SK-N-SH (cell line): ENCODE data around the gene B4GALT3. TPM values are rescaled to one million over a fixed set of nuclear protein-coding genes. Genes with fewer than 3 reads are reported as not detected.

Experiments
- CTCF ChIA-PET: fragments of 300-600, 350-600 bp; formaldehyde crosslinking; extraction: SDS; loops from one replicate; lab custom pipeline; 2021; lab: Yijun Ruan, JAX
- POLR2A ChIA-PET: fragments of 350-600 bp; sonication (Branson Sonifier 250); formaldehyde crosslinking; extraction: SDS; loops from one replicate; lab custom pipeline; 2020; ENCODE audit warnings: antibody characterized with exemption, inconsistent platforms; lab: Yijun Ruan, JAX
- DNase-seq: peaks from one replicate; pipeline ENCODE4 v3.0.0; 2012
- H2AFZ ChIP-seq: fragments of 200-600 bp; sonication (generic); 2 replicates; pipeline ENCODE4 v1.8.1; 2016; ENCODE audit warnings: antibody characterized with exemption, mild to moderate bottlenecking, low read depth
- H3F3A ChIP-seq: fragments of 200-600 bp; sonication (generic); replicated peaks from 2 replicates; pipeline ENCODE3; 2016; ENCODE audit warnings: antibody characterized with exemption, mild to moderate bottlenecking; ENCODE audit not compliant: insufficient read depth
- H3K27ac ChIP-seq, 2 experiments: fragments of 200-500 bp in 1 of 2; fragments of 200-600 bp in 1 of 2; sonication (Bioruptor generic) in 1 of 2; sonication (generic), shearing (Covaris generic) in 1 of 2; 2 replicates each; pipeline versions ENCODE4 v1.5.1 to v1.6.1; 2014 to 2016; ENCODE audit warnings: low read depth in 2 of 2, inconsistent platforms in 1 of 2, low read length in 1 of 2, mild to moderate bottlenecking in 1 of 2, mixed read lengths in 1 of 2
- H3K27me3 ChIP-seq: fragments of 200-600 bp; sonication (generic), shearing (Covaris generic); 2 replicates; pipeline ENCODE4 v1.6.1; 2016; ENCODE audit warnings: mixed run types; ENCODE audit not compliant: insufficient read depth
- H3K36me3 ChIP-seq, 2 experiments: fragments of 200-500 bp in 1 of 2; fragments of 200-600 bp in 1 of 2; sonication (Bioruptor generic) in 1 of 2; sonication (generic) in 1 of 2; replicated peaks in 1 of 2; 2 replicates each; pipeline versions ENCODE3 to v1.5.1; 2014 to 2016; ENCODE audit warnings: low read length in 1 of 2, mild to moderate bottlenecking in 1 of 2; ENCODE audit not compliant: insufficient read depth in 2 of 2, control insufficient read depth in 1 of 2
- H3K4me1 ChIP-seq, 2 experiments: fragments of 200-500 bp in 1 of 2; fragments of 200-600 bp in 1 of 2; sonication (Bioruptor generic) in 1 of 2; sonication (generic), shearing (Covaris generic) in 1 of 2; 2 replicates each; pipeline versions ENCODE4 v1.5.1 to v1.6.1; 2014 to 2016; ENCODE audit warnings: low read depth in 1 of 2, low read length in 1 of 2, mixed run types in 1 of 2; ENCODE audit not compliant: insufficient read depth in 2 of 2, control insufficient read depth in 1 of 2
- H3K4me2 ChIP-seq: fragments of 200-600 bp; sonication (generic), shearing (Covaris generic); 2 replicates; pipeline ENCODE4 v1.6.1; 2017; ENCODE audit warnings: mixed run types
- H3K4me3 ChIP-seq, 2 experiments: fragments of 200-500 bp in 1 of 2; fragments of 200-600 bp in 1 of 2; sonication (Bioruptor generic) in 1 of 2; sonication (generic), shearing (Covaris generic) in 1 of 2; 2 replicates each; pipeline versions ENCODE4 v1.5.1 to v1.8.1; 2014 to 2016; ENCODE audit warnings: low read depth in 2 of 2, inconsistent platforms in 1 of 2, low read length in 1 of 2, mild to moderate bottlenecking in 1 of 2, mixed read lengths in 1 of 2, moderate library complexity in 1 of 2
- H3K79me2 ChIP-seq: fragments of 200-600 bp; sonication (generic); 2 replicates; pipeline ENCODE4 v1.8.1; 2017; ENCODE audit warnings: mild to moderate bottlenecking; ENCODE audit not compliant: insufficient read depth
- H3K9ac ChIP-seq: fragments of 200-600 bp; sonication (generic); 2 replicates; pipeline ENCODE4 v1.6.1; 2017; ENCODE audit warnings: mixed run types
- H3K9me2 ChIP-seq: fragments of 200-600 bp; sonication (generic); 2 replicates; pipeline ENCODE4 v1.6.1; 2017; ENCODE audit warnings: mixed run types
- H3K9me3 ChIP-seq: fragments of 200-600 bp; sonication (generic); 2 replicates; pipeline ENCODE4 v1.6.1; 2017; ENCODE audit warnings: mixed run types, mild to moderate bottlenecking, moderate library complexity
- H4K20me1 ChIP-seq: fragments of 200-600 bp; sonication (generic); 2 replicates; pipeline ENCODE4 v1.6.1; 2017; ENCODE audit warnings: mild to moderate bottlenecking, mixed run types; ENCODE audit not compliant: insufficient read depth
- CHD2 ChIP-seq: fragments of 150-350 bp; IDR thresholded peaks from 2 replicates; pipeline ENCODE4 v1.6.1; 2018; ENCODE audit warnings: low read length; ENCODE audit not compliant: partially characterized antibody
- ELF1 ChIP-seq: IDR thresholded peaks from 2 replicates; pipeline ENCODE4 v1.4.0; 2012
- GABPA ChIP-seq: IDR thresholded peaks from 2 replicates; pipeline ENCODE4 v1.4.0; 2012; ENCODE audit warnings: low read depth, mild to moderate bottlenecking
- GATA2 ChIP-seq: sonication (generic); formaldehyde crosslinking; IDR thresholded peaks from 2 replicates; pipeline ENCODE4 v1.5.0; 2020; ENCODE audit warnings: mild to moderate bottlenecking, missing genetic modification reagents
- JUND ChIP-seq: IDR thresholded peaks from 2 replicates; pipeline ENCODE4 v1.4.0; 2012
- NFIC ChIP-seq: IDR thresholded peaks from 2 replicates; pipeline ENCODE4 v1.4.0; 2012; ENCODE audit warnings: borderline replicate concordance
- RAD21 ChIP-seq: IDR thresholded peaks from 2 replicates; pipeline ENCODE4 v1.6.1; 2012; ENCODE audit warnings: mild to moderate bottlenecking, low read length
- RCOR1 ChIP-seq: fragments of 150-350 bp; IDR thresholded peaks from 2 replicates; pipeline ENCODE4 v1.6.1; 2017; ENCODE audit warnings: antibody characterized with exemption, low read length
- REST ChIP-seq: IDR thresholded peaks from 2 replicates; pipeline ENCODE4 v1.6.1; 2012; ENCODE audit warnings: mild to moderate bottlenecking, low read depth, low read length, moderate library complexity
- RXRA ChIP-seq: IDR thresholded peaks from 2 replicates; pipeline ENCODE4 v1.4.0; 2012; ENCODE audit warnings: low read depth, mild to moderate bottlenecking, borderline replicate concordance
- SIN3A ChIP-seq: IDR thresholded peaks from 2 replicates; pipeline ENCODE4 v1.6.1; 2012; ENCODE audit warnings: low read depth, mild to moderate bottlenecking, low read length, moderate library complexity, borderline replicate concordance
- SMC3 ChIP-seq: IDR thresholded peaks from 2 replicates; pipeline ENCODE4 v1.6.1; 2012; ENCODE audit warnings: low read depth, low read length, improper control_type of control experiment
- TAF1 ChIP-seq: IDR thresholded peaks from 2 replicates; pipeline ENCODE4 v1.6.1; 2012; ENCODE audit warnings: low read depth, mild to moderate bottlenecking, low read length, moderate library complexity, borderline replicate concordance
- USF2 ChIP-seq: fragments of 150-350 bp; IDR thresholded peaks from 2 replicates; pipeline ENCODE4 v1.6.1; 2017; ENCODE audit warnings: antibody characterized with exemption, low read length, low read depth, borderline replicate concordance
- YY1 ChIP-seq: IDR thresholded peaks from 2 replicates; pipeline ENCODE4 v1.4.0; 2012; ENCODE audit warnings: low read depth, mild to moderate bottlenecking
- ZBTB33 ChIP-seq: IDR thresholded peaks from 2 replicates; pipeline ENCODE4 v1.4.0; 2012; ENCODE audit warnings: low read depth, borderline replicate concordance
- WGBS: methylation state at CpG from one replicate; pipeline ENCODE4 v1.1.6; 2017; ENCODE audit warnings: low lambda C conversion rate; 5-methylcytosine and 5-hydroxymethylcytosine counted together
- polyA plus RNA-seq, 3 experiments: library from polyadenylated mRNA; depleted of rRNA; stranded (reverse); fragments of >200 nt; gene quantifications; 2 replicates each; pipeline ENCODE4 v1.2.3, GENCODE V29; 2012
- TF ChIP-seq, protein P1 (sequence below): IDR thresholded peaks from 2 replicates; pipeline ENCODE4 v1.4.0; 2012; ENCODE audit warnings: low read depth
- TF ChIP-seq, protein P2 (sequence below): fragments of 200-600 bp; sonication (generic); IDR thresholded peaks from 2 replicates; pipeline ENCODE4 v1.6.1; 2017; ENCODE audit warnings: antibody characterized with exemption, mild to moderate bottlenecking, moderate library complexity

Gene B4GALT3
- polyA plus RNA-seq, 1 of the 3 experiments (the other 2 are of a cell fraction): 56.5 TPM

DNA sequence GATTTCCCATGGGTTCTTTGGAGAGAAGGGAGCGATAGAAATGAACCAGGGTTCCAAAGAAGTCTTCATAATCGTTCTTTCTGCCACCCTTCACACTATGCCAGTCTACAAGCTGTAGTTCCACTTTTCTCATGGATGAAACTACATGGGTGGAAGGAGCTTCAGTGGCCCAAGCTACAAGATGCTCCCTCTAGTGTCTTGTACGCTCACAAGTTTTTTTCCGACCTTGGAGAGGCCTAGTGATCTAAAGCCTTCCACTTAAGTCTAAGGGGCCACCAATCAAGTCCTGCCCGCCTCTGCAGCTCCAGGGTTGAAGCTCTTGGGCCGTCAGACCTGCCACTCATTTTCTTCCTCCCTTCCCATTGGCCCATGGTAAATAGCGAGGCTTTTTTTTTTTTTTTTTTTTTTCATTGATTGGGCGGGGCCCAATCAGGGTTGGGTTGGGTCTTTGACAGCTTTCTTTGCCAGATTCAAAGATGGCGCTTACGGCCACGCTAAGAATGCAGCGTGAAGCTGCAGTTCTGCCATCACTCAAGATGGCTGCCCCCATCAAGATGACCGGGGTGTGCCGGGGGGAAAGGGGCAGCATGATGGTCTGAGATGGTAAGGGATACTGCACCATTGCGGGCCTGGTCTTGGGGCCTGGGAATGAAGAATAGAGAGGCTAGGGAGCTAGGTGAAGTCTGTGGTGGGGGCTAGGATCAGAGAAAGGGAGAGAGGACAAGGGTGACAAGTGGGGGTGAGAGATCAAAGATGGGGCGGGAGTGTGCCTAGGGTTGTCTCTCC lies 48.4 kb upstream of the B4GALT3 start, which contains the start of gene TOMM40L (continued):
- TF ChIP-seq USF2 (no peak), SMC3 (peak; percentile 68), ELF1 (no peak), NFIC (no peak), GATA2 (CRISPR knock-in tag) (no peak), RAD21 (peak; percentile 50), JUND (no peak), SIN3A (no peak; the same call in 1 of the 2 replicates), REST (no peak), CHD2 (peak; percentile 61), TAF1 (peak; percentile 69), YY1 (peak; percentile 100)
- TF ChIP-seq, protein P1, sequence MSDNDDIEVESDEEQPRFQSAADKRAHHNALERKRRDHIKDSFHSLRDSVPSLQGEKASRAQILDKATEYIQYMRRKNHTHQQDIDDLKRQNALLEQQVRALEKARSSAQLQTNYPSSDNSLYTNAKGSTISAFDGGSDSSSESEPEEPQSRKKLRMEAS: no peak

DNA sequence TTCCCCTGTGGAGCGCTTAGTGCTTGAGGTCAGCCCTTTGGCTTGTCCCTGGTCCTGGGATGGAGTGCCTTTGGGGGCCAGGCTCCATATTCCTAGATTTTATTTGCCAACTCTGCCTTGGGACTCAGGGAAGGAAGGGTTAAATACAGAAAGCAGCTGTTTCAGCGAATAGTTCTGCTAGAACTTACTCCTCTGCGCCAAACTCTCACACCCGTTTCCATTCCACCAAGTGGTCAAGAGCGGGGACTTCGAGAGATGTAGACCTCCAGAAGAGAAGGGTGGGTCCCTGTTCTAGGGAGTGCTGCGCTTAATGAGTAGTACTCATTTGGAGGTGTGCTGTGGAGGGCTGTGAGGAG lies 47.8 kb upstream of the B4GALT3 start:
- no peak for DNase-seq
- H4K20me1 ChIP-seq: no peaks in the 10 kb centered on the region
- POLR2A ChIA-PET: interaction anchor here (0.6 to 2.2 kb wide), 6 partner anchors 23 to 165 kb away, joined by 3 to 19 read pairs (median 4); partner anchors contain the start of genes ADAMTS4 and NDUFS2
- no peaks in the 10 kb centered on the region for H3K9me2 ChIP-seq
- H3K9ac ChIP-seq: no peak overlapping the region
- peaks cover 14% of the 10 kb centered on the region for H3F3A ChIP-seq
- H3K4me2 ChIP-seq: no peak overlapping the region; the same call in 1 of the 2 replicates
- peak overlapping the region in 1 of 2 experiments; percentile 67; a peak in 3 of 4 replicates for H3K27ac ChIP-seq
- no peaks in the 10 kb centered on the region for H3K27me3 ChIP-seq
- peak overlapping the region; percentile 69 for H2AFZ ChIP-seq
- H3K4me1 ChIP-seq: peaks cover 8 to 21% of the 10 kb centered on the region in 2 experiments; a peak in 3 of 4 replicates
- TF ChIP-seq USF2: no peak
- TF ChIP-seq ZBTB33: no peak
- TF ChIP-seq RXRA: no peak
- TF ChIP-seq JUND: no peak
- TF ChIP-seq, protein P2, sequence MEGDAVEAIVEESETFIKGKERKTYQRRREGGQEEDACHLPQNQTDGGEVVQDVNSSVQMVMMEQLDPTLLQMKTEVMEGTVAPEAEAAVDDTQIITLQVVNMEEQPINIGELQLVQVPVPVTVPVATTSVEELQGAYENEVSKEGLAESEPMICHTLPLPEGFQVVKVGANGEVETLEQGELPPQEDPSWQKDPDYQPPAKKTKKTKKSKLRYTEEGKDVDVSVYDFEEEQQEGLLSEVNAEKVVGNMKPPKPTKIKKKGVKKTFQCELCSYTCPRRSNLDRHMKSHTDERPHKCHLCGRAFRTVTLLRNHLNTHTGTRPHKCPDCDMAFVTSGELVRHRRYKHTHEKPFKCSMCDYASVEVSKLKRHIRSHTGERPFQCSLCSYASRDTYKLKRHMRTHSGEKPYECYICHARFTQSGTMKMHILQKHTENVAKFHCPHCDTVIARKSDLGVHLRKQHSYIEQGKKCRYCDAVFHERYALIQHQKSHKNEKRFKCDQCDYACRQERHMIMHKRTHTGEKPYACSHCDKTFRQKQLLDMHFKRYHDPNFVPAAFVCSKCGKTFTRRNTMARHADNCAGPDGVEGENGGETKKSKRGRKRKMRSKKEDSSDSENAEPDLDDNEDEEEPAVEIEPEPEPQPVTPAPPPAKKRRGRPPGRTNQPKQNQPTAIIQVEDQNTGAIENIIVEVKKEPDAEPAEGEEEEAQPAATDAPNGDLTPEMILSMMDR: no peak
- no peak for TF ChIP-seq GABPA
- no peak for TF ChIP-seq CHD2
- TF ChIP-seq RCOR1: no peak
- 89% methylated on average over 7 of the region's 7 CpGs for WGBS
- no peaks in the 10 kb centered on the region for H3K9me3 ChIP-seq
- no peaks in the 10 kb centered on the region for H3K79me2 ChIP-seq
- peaks cover 0 to 19% of the 10 kb centered on the region in 2 experiments for H3K36me3 ChIP-seq
- H3K4me3 ChIP-seq: no peak overlapping the region
- CTCF ChIA-PET: interaction anchor here (1.0 to 6.2 kb wide), 18 partner anchors 8 to 165 kb away, joined by 3 to 78 read pairs (median 12); partner anchors contain the start of genes ADAMTS4, B4GALT3, FCER1G and NDUFS2
